T-helper 1 cell treated with Interleukin-12 subunit alpha and Interleukin-12 subunit beta and Interleukin-4 antibody, amounts not matched to agents 30 ng/mL and 1 ng/mL, for 36 hours (primary cell): ENCODE data around the gene TET2. TPM values are rescaled to one million over a fixed set of nuclear protein-coding genes. Genes with fewer than 3 reads are reported as not detected.

Experiments
- intact Hi-C: fragments of 100-400 bp; cut with micrococcal nuclease; formaldehyde crosslinking; loops from one replicate; pipeline ENCODE4 v1.15.1; 2024
- total RNA-seq: library from RNA; stranded (reverse); gene quantifications from 2 replicates; pipeline ENCODE4 v1.2.3, GENCODE V29; 2022

TET2 gene
- 28.6 and 30.2 TPM in 2 replicates for total RNA-seq

DNA sequence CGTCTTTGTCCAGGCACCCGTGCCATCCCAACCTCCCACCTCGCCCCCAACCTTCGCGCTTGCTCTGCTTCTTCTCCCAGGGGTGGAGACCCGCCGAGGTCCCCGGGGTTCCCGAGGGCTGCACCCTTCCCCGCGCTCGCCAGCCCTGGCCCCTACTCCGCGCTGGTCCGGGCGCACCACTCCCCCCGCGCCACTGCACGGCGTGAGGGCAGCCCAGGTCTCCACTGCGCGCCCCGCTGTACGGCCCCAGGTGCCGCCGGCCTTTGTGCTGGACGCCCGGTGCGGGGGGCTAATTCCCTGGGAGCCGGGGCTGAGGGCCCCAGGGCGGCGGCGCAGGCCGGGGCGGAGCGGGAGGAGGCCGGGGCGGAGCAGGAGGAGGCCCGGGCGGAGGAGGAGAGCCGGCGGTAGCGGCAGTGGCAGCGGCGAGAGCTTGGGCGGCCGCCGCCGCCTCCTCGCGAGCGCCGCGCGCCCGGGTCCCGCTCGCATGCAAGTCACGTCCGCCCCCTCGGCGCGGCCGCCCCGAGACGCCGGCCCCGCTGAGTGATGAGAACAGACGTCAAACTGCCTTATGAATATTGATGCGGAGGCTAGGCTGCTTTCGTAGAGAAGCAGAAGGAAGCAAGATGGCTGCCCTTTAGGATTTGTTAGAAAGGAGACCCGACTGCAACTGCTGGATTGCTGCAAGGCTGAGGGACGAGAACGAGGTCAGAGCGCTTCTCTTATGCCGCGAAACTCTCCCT lies at the start of gene TET2:
Gene TET2 (plus strand): TSS at position 601 of the 740 bp plus-strand sequence. CDS start 87,067 bp downstream, outside the sequence.
- intact Hi-C loops: loop anchor here (1.0 to 10.0 kb wide), 11 partner anchors 48 to 1949 kb away; partner anchors contain the start of genes AIMP1, CENPE, CXXC4 and GSTCD

DNA sequence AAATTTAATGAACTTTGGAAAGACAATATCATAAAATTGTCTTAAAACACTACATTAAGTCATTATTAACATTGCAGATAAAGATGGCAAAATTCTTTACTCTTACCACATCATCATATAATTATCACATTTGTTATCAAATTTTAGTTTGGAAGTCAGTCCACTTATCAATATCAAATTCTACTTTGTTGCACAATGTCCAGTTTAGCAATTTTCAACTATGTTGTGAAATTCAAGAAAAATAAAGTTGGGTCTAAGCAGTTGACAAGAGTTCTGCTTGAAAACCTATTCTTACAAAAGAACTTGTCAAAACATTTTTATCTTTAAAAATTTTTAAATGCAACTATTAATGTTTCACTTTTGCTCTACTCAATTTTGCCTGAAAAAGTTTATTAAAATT lies 44.7 kb upstream of the TET2 start:
- intact Hi-C loops: no loop called here

DNA sequence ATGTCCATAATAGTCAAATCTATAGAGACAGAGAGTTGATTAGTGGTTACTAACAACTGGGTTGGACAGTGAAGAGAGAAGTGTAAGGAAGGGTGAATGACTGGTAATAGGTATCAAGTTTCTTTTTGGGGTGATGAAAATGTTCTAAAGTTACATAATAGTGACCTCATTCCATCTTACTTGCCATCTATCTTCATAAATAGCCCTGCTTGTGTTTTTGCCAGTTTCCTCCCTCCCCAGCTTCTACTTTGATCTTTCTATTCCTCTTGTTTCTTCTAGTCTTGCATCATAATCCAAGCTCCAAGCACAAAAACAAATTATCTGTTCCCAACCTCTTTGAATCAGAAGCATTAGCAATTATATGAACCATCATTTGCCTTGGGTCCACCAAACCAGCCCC lies 40.2 kb upstream of the TET2 start:
- intact Hi-C loops: no loop called here

DNA sequence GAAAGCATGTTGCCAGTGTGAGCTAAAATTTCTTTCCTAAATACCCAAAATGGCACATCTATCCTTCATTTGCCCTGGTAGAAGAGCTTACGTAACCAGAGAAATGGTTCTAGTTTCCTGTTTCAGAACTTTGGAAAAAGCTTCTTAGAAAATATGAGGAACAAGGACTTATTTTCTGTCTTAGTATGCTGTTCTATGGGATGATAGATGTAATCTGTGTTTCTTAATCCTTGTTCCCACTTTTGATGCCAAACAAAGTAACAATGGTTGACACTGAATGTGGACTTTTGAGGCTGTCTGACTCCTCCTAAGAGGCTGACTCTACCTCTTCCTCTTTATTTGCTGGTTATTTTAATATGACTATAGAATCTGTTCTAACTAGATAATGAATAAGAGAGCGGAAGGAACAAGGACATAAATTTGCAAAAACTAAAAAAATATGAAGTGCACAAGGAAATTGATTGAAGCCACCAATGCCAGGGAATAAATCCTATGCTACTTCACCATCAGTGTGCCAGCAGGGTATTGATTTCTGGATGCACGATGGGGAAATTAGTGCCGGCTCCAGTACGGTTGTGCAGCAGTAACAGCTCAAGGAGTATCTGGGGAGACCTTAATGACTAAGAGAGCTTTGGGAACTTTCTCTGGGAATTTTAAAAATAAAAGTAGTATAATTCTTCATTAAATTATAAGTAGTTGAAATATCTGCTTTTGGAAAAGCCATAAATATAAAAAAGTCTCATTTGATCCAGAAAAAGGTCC lies 39.4 kb upstream of the TET2 start:
- intact Hi-C loops: no loop called here

GRCh38 chr4:105108971-105109370 lies 37.7 kb upstream of the TET2 start:
- intact Hi-C loops: no loop called here

- intact Hi-C loops: no loop called here
Measured at GRCh38 chr4:105112274-105112673, 34.4 kb upstream of the TET2 start.

DNA sequence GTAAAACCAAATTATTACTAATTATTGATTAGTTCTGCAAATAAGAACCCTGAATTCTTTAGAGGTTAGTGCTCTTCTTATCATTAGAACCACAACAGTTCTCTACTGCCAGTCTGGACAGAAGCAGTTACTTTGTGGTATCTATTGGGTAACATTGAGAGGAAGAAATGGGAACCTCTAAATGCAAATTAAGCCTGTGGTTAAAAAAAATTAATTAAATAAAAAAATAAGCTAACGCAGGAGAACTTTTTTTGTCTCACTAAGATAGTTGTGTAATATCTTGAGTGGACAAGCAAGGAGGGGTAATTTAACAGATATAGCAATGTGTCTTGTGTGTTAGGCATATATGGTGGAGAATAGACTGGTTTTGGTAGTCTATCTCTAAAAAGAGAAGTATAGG lies 32.9 kb upstream of the TET2 start:
- intact Hi-C loops: no loop called here

- intact Hi-C loops: no loop called here
Measured at GRCh38 chr4:105116616-105117319, 29.9 kb upstream of the TET2 start.

DNA sequence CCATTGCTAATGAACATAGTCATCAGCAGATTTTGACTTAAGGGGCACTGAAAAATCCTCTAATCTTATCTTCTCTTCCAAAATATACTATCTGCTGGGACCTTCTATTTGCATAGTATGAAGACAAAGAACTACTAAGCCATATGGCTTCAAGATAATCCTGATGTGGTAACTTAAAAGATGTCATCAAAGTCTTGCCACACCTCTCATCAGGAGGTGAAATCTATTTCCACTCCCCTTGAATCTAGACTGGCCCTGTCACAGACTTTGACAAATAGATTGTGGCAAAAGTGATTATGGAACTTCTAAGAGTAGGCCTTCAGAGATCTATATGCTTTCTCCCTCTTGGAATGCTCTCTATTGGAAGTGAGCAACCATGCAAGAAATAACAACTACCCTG lies 27.3 kb upstream of the TET2 start:
- intact Hi-C loops: no loop called here

- intact Hi-C loops: no loop called here
Measured at GRCh38 chr4:105120626-105121025, 26.1 kb upstream of the TET2 start.

- intact Hi-C loops: no loop called here
Measured at GRCh38 chr4:105122350-105122749, 24.3 kb upstream of the TET2 start.

DNA sequence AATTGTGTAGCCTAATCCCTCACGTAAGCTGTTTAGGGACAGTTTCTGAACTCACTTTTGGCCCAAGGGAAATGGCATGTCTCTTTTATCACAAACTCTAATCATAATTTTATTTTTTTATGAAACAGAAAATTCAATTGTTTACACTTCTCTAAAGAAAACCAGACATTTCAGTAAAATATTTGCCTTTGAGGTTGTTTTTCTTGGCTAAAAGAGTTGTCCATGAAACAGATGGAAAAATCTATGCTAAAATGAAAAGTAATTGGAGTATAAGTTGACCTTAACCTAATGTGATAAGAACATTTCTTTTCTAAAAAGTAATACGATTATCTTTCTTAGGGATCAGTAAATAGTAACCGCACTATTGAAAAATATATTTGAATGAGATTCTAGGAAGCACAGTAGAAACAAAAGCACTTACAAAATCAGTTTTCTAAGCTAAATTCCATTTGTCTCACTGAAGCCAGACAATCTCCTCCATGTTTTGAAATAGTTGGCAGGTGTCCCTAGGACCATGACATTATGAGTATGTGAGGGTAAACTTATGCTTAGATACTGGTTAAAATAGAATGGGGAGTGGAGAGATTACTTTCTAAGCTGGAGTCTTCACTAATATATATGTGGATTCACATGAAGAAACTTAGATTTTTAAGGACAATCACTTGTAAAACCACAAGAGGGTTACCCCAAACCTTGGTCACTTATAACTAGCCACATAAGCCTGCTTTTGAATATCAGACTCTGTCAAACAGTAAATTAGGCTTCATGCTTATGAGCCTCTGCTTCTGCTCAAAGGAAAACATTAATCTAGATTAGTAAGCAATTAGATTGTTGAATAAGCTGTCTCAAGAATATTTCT lies 20.1 kb upstream of the TET2 start:
- intact Hi-C loops: no loop called here

DNA sequence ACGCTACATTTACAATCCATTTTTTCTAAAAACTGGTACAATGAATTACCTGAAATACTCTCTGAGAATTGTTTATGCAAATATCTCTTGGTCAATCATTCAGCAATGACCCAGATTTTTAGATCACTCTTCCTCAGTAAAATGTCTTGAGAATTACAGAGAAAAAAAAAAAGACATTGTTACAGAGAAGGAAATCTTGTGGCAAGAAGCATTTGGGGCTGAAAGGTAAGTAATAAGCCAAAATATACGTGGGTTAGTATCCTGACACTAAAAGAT lies 19.6 kb upstream of the TET2 start:
- intact Hi-C loops: no loop called here

GRCh38 chr4:105128208-105128607 lies 18.5 kb upstream of the TET2 start:
- intact Hi-C loops: no loop called here

- intact Hi-C loops: no loop called here
Measured at GRCh38 chr4:105129286-105130040, 17.2 kb upstream of the TET2 start.

DNA sequence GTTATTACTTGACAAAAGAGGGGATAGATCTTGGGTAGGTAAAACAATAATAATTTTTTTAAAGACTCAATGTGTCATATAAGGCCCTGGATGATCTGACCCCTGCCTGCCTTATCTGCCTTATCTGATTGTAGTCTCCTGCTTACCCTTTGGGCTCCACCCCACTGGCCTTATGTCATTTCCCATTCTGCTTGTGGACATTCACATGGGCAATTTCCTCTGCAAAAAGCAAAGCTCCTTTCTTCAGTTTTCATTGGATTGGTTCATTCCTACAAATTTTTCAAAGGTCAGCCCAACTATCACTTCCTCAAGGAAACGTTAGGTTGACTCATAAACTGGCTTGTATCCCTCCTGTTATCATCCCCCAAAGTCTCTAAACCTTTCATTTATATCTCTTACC lies 15.7 kb upstream of the TET2 start:
- intact Hi-C loops: no loop called here

DNA sequence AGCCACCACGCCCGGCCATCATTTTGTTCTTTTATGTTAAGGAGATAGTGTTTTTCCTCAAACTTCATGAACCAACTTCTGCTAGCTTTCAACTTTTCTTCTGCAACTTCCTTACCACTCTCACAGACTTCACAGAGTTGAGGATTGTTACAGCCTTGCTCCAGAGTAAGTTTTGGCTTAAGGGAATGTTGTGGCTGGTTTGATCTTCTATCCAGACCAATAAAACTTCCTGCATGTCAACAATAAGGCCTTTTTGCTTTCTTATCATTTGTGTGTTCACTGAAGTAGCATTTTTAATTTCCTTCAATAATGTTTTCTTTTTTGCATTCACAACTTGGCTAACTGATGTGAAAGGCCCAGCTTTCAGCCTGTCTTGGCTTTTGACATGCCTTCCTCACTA lies 12.7 kb upstream of the TET2 start:
- intact Hi-C loops: no loop called here

DNA sequence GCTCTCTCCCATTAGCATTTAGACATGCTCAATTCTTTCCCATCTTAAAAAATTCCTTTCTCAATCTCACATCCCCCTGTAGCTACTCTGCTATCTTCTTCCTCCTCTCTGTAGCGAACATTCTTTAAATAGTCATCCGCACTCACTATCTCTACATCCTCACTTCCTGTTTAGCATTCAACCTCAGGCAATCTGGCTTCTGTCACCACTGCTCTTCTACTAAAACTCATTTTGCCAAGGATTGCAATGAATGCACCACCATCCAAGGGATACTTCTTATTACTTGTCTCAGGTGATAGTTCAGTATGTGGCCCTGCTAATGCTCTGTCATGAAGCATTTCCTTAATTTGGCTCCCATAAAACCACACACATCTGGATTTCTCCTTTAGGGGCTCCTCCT lies 10.9 kb upstream of the TET2 start:
- intact Hi-C loops: no loop called here

GRCh38 chr4:105137121-105137875 lies 9.4 kb upstream of the TET2 start:
- intact Hi-C loops: no loop called here

DNA sequence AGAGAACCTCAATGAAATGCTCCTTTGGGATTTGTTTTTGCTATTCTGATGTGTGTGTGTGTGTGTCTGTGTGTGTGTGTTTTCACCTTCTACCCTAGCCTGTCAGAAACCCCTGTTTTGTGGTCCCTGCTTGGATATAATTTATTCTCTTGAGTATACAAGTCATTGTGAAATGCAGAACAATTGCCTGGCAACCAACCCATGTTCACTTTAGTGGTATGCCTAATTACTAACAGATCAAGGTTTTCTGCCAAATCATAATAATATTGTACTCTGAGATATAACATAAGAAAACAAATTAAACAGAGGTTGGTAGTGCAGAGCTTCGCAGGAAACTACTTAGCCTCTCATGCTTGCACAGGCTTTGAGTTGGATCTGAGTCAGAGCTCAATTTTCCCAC lies 7.0 kb upstream of the TET2 start:
- intact Hi-C loops: loop anchor here (10.0 kb wide), 1 partner anchor 1755 kb away; no protein-coding TSS in a partner anchor
